Mammary epithelial cell (primary cell): Measurements from ENCODE around the gene GRAMD1A.

Experiments used
- CTCF ChIP-seq, 2 donors: IDR thresholded peaks in 1 of 2; conservative IDR thresholded peaks in 1 of 2; 2 replicates each; pipeline ENCODE4 v1.5.1; 2011 to 2012; ENCODE audit warnings: inconsistent platforms in 2 of 2, low read length in 2 of 2, mild to moderate bottlenecking in 2 of 2, control low read depth in 1 of 2, low read depth in 1 of 2; ENCODE audit not compliant: insufficient read depth in 1 of 2; ENCODE audit errors: extremely low read depth in 1 of 2
- EZH2 ChIP-seq: IDR thresholded peaks from 2 replicates; pipeline ENCODE4 v1.6.1; 2012; ENCODE audit warnings: low read length, inconsistent platforms, borderline replicate concordance

- no peak for TF ChIP-seq CTCF (conservative IDR thresholded peaks at IDR 0.05 in 1 of 2, IDR thresholded peaks at IDR 0.05 in 1 of 2; ENCODE audit: extremely low read depth in 1 of 2, insufficient read depth in 1 of 2, low read depth in 1 of 2, low read length in 2 of 2)
- TF ChIP-seq EZH2, result no peak
These were observed 33.2 kb downstream of the GRAMD1A start for GRCh38 chr19:35033067-35034004.
